HepG2 (cell line): ENCODE measurements around the gene MBLAC1. TPM values are rescaled to one million over a fixed set of nuclear protein-coding genes. Genes with fewer than 3 reads are reported as not detected.

Experiments used
- AHR ChIP-seq: IDR thresholded peaks from 2 replicates; pipeline ENCODE4 v1.6.1; 2018; ENCODE audit warnings: missing genetic modification reagents, missing compliant biosample characterization
- ARHGAP35 ChIP-seq: sonication (generic); formaldehyde crosslinking; IDR thresholded peaks from 2 replicates; pipeline ENCODE4 v1.9.0; 2022; ENCODE audit warnings: mild to moderate bottlenecking, inconsistent platforms, moderate library complexity, missing genetic modification reagents, borderline replicate concordance
- ASH2L ChIP-seq: fragments of 300-600, 200-600 bp; sonication (generic); IDR thresholded peaks from 2 replicates; pipeline ENCODE4 v1.7.0; 2017; ENCODE audit warnings: low read depth, mild to moderate bottlenecking, moderate library complexity, mixed read lengths, low read length; ENCODE audit not compliant: insufficient read length
- ATF2 ChIP-seq: sonication (generic); formaldehyde crosslinking; IDR thresholded peaks from 2 replicates; pipeline ENCODE4 v1.4.0; 2020; ENCODE audit warnings: missing genetic modification reagents
- BCL3 ChIP-seq: sonication (generic); formaldehyde crosslinking; IDR thresholded peaks from 2 replicates; pipeline ENCODE4 v1.5.1; 2020; ENCODE audit warnings: mild to moderate bottlenecking, missing genetic modification reagents, moderate library complexity
- DBP ChIP-seq: sonication (generic); formaldehyde crosslinking; IDR thresholded peaks from 2 replicates; pipeline ENCODE4 v1.4.0; 2020; ENCODE audit warnings: missing genetic modification reagents; ENCODE audit errors: not compliant biosample characterization
- IKZF4 ChIP-seq: sonication (generic); formaldehyde crosslinking; IDR thresholded peaks from 2 replicates; pipeline ENCODE4 v1.5.1; 2020; ENCODE audit warnings: borderline replicate concordance, mild to moderate bottlenecking, low read depth, missing genetic modification reagents; ENCODE audit errors: not compliant biosample characterization
- NR1H2 ChIP-seq: sonication (generic); formaldehyde crosslinking; IDR thresholded peaks from 2 replicates; pipeline ENCODE4 v1.8.1; 2022; ENCODE audit warnings: low read depth, missing genetic modification reagents, borderline replicate concordance
- RBFOX2 ChIP-seq: fragments of 200-400 bp; formaldehyde crosslinking; IDR thresholded peaks from 2 replicates; pipeline ENCODE4 v1.6.1; 2017; ENCODE audit warnings: low read depth, mild to moderate bottlenecking, low read length
- SMAD3 ChIP-seq: sonication (generic); formaldehyde crosslinking; IDR thresholded peaks from 2 replicates; pipeline ENCODE4 v1.4.0; 2020; ENCODE audit warnings: missing genetic modification reagents
- SNAPC2 ChIP-seq: sonication (generic); formaldehyde crosslinking; IDR thresholded peaks from 2 replicates; pipeline ENCODE4 v1.8.1; 2022; ENCODE audit warnings: mild to moderate bottlenecking, missing genetic modification reagents
- YEATS2 ChIP-seq: sonication (generic); formaldehyde crosslinking; IDR thresholded peaks from 2 replicates; pipeline ENCODE4 v1.4.0; 2020; ENCODE audit warnings: missing genetic modification reagents, borderline replicate concordance
- YY1 ChIP-seq: IDR thresholded peaks from 2 replicates; pipeline ENCODE4 v1.6.1; 2011; ENCODE audit warnings: low read length, low read depth, moderate library complexity, mild to moderate bottlenecking; ENCODE audit not compliant: insufficient read depth, insufficient replicate concordance
- ZBTB7B ChIP-seq: sonication (generic); formaldehyde crosslinking; IDR thresholded peaks from 2 replicates; pipeline ENCODE4 v1.4.0; 2020; ENCODE audit warnings: missing genetic modification reagents
- ZFYVE20 ChIP-seq: sonication (generic); formaldehyde crosslinking; IDR thresholded peaks from 2 replicates; pipeline ENCODE4 v1.8.0; 2023; ENCODE audit warnings: low read depth, mild to moderate bottlenecking, moderate library complexity, missing genetic modification reagents, borderline replicate concordance
- ZNF124 ChIP-seq: sonication (generic); formaldehyde crosslinking; IDR thresholded peaks from 2 replicates; pipeline ENCODE4 v1.4.0; 2020; ENCODE audit warnings: missing genetic modification reagents
- ZNF34 ChIP-seq: sonication (generic); formaldehyde crosslinking; IDR thresholded peaks from 2 replicates; pipeline ENCODE4 v1.4.0; 2020; ENCODE audit warnings: mild to moderate bottlenecking, missing genetic modification reagents, borderline replicate concordance
- ZNF563 ChIP-seq: sonication (generic); formaldehyde crosslinking; IDR thresholded peaks from 2 replicates; pipeline ENCODE4 v1.8.0; 2022; ENCODE audit warnings: mild to moderate bottlenecking, moderate library complexity, missing genetic modification reagents
- ZNF672 ChIP-seq: sonication (generic); formaldehyde crosslinking; IDR thresholded peaks from 2 replicates; pipeline ENCODE4 v1.8.1; 2022; ENCODE audit warnings: missing genetic modification reagents
- polyA plus RNA-seq, 8 experiments: library from polyadenylated mRNA; depleted of rRNA in 3 of 8; stranded (reverse) in 7 of 8; unstranded in 1 of 8; fragments of >200 nt; fragmentation: Illumina TruSeq in 4 of 8; extraction: Trizol in 4 of 8; gene quantifications; 2 replicates each; pipeline versions ENCODE4 v1.2.1 to v1.2.3, GENCODE V29; 2011 to 2016; ENCODE audit warnings: low read depth in 4 of 8, missing spikeins in 1 of 8, mixed read lengths in 1 of 8; ENCODE audit not compliant: insufficient read depth in 1 of 8
- total RNA-seq, 5 experiments: library from RNA; depleted of rRNA; stranded (reverse); fragments of >200 nt; fragmentation: Illumina TruSeq; extraction: Trizol; gene quantifications; 2 replicates each; pipeline ENCODE4 v1.2.3, GENCODE V29; 2016; ENCODE audit warnings: low read depth in 1 of 5
- TF ChIP-seq, protein P1 (sequence below): IDR thresholded peaks from 2 replicates; pipeline ENCODE4 v1.6.1; 2016; ENCODE audit warnings: missing genetic modification reagents, missing compliant biosample characterization
- TF ChIP-seq, protein P2 (sequence below): sonication (generic); formaldehyde crosslinking; IDR thresholded peaks from 2 replicates; pipeline ENCODE4 v1.4.0; 2020; ENCODE audit warnings: low read depth, mild to moderate bottlenecking, missing genetic modification reagents
- TF ChIP-seq, protein P3 (sequence below): sonication (generic); formaldehyde crosslinking; IDR thresholded peaks from 2 replicates; pipeline ENCODE4 v1.5.1; 2020; ENCODE audit warnings: mild to moderate bottlenecking, missing genetic modification reagents, borderline replicate concordance

MBLAC1 gene
- total and polyA plus RNA-seq, 2 of the 13 experiments (the other 11 are each of a cell fraction or from before 2014, with no cell fraction given), result 0.79 to 2.1 TPM

DNA sequence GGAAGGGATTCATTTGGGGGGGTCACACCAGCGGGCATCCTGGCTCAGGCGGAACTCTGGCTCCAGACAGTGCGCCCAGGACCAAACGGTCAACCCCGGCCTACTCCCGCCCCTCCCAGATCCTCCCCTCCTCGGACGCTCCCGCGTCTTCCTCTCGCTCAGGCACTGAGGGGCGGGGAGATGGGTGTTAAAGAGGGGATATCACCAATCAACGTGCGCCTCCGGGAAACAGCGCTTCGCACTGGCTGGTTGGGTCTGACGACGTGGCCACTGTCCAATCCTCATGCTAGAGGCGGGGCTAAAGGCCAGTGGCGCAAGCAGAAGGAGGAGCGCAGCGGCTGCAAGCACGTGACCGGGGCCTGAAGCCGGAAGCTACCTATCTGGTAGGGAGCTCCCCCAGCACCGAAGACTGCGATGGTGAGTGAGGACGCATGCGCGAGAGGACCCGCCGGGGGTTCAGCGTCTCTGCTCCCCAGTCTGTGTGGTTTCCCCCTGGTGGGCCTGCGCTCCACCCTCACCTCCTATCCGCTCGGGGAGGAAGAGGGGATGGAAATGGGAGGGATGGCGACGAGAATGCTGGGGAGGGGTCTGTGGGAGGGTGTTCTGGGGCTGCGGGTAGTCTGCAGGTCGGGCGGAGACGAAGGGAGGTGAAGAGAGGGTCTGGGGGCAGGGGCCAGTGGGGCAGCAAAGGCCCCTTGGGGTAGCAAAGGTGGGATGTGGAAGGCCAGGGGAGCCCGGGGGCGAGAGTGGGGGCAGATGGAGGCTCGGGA lies 22.0 kb downstream of the MBLAC1 start, which contains the start of gene LAMTOR4 (continued):
- TF ChIP-seq, protein P1, sequence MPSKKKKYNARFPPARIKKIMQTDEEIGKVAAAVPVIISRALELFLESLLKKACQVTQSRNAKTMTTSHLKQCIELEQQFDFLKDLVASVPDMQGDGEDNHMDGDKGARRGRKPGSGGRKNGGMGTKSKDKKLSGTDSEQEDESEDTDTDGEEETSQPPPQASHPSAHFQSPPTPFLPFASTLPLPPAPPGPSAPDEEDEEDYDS, result peak; percentile 99
- TF ChIP-seq, protein P2, sequence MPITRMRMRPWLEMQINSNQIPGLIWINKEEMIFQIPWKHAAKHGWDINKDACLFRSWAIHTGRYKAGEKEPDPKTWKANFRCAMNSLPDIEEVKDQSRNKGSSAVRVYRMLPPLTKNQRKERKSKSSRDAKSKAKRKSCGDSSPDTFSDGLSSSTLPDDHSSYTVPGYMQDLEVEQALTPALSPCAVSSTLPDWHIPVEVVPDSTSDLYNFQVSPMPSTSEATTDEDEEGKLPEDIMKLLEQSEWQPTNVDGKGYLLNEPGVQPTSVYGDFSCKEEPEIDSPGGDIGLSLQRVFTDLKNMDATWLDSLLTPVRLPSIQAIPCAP (CRISPR knock-in tag), result no peak
- 0 out of 2 replicates have a peak, but pooled peaks have one; percentile 22 for TF ChIP-seq ZBTB7B (CRISPR knock-in tag)
- TF ChIP-seq NR1H2 (CRISPR knock-in tag), result no peak
- TF ChIP-seq ARHGAP35 (CRISPR knock-in tag), result peak; percentile 34; the same call in 1 of the 2 replicates
- TF ChIP-seq, protein P3, sequence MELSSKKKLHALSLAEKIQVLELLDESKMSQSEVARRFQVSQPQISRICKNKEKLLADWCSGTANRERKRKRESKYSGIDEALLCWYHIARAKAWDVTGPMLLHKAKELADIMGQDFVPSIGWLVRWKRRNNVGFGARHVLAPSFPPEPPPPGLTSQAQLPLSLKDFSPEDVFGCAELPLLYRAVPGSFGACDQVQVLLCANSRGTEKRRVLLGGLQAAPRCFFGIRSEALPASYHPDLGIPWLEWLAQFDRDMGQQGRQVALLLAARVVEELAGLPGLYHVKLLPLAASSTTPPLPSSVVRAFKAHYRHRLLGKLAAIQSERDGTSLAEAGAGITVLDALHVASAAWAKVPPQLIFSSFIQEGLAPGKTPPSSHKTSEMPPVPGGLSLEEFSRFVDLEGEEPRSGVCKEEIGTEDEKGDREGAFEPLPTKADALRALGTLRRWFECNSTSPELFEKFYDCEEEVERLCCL (CRISPR knock-in tag), result no peak
- no peak for TF ChIP-seq ZFYVE20 (CRISPR knock-in tag)
- TF ChIP-seq DBP (CRISPR knock-in tag), result no peak
- TF ChIP-seq IKZF4 (CRISPR knock-in tag), result peak; percentile 19
- peak; percentile 78; the same call in 1 of the 2 replicates for TF ChIP-seq YEATS2 (CRISPR knock-in tag)
- TF ChIP-seq RBFOX2, result peak; percentile 83
- TF ChIP-seq SNAPC2 (CRISPR knock-in tag), result no peak
- peak; percentile 66; the same call in 1 of the 2 replicates for TF ChIP-seq ZNF563
- peak; percentile 5 for TF ChIP-seq YY1
- TF ChIP-seq ASH2L, result peak; percentile 58
- peak; percentile 33; the same call in 1 of the 2 replicates for TF ChIP-seq ZNF124 (CRISPR knock-in tag)
- peak; percentile 50; the same call in 1 of the 2 replicates for TF ChIP-seq SMAD3 (CRISPR knock-in tag)
- TF ChIP-seq ZNF672 (CRISPR knock-in tag), result no peak
- 0 out of 2 replicates have a peak, but pooled peaks have one; percentile 20 for TF ChIP-seq AHR
- 0 out of 2 replicates have a peak, but pooled peaks have one; percentile 50 for TF ChIP-seq BCL3 (CRISPR knock-in tag)
- no peak for TF ChIP-seq ZNF34 (CRISPR knock-in tag)
- no peak; the same call in 1 of the 2 replicates for TF ChIP-seq ATF2 (CRISPR knock-in tag)
